ENCODE results near the gene ADGRD2.
"Not testable (repeated sequence)": the region's sequence is repeated elsewhere in the genome, so short reads cannot be mapped to it uniquely, and the experiment has no call there.

Gene ADGRD2

GRCh38 chr9:124423591-124423990, 26.7 kb upstream of the ADGRD2 start:
- ChIA-PET POLR2A (no interaction called here), CTCF (no interaction called here)
- TF ChIP-seq SUZ12 (IDR thresholded peaks at IDR 0.05): no peak
- no peak for TF ChIP-seq HDGF (IDR thresholded peaks at IDR 0.05; ENCODE audit: borderline replicate concordance)
- TF ChIP-seq ELF4 (IDR thresholded peaks at IDR 0.05): no peak
- TF ChIP-seq CTBP1 (IDR thresholded peaks at IDR 0.05; ENCODE audit: borderline replicate concordance): no peak
- no peak for TF ChIP-seq ZNF384 (IDR thresholded peaks at IDR 0.05)
- TF ChIP-seq SP1 (IDR thresholded peaks at IDR 0.05): no peak
- no peak for TF ChIP-seq ARNT (IDR thresholded peaks at IDR 0.05)
- TF ChIP-seq FOXM1 (IDR thresholded peaks at IDR 0.05; ENCODE audit: borderline replicate concordance): no peak
- TF ChIP-seq FOXA1 (IDR thresholded peaks at IDR 0.05): no peak
- TF ChIP-seq FOXK2 (IDR thresholded peaks at IDR 0.05): no peak
- no peak for TF ChIP-seq NFRKB (IDR thresholded peaks at IDR 0.05)
- no peak for TF ChIP-seq TARDBP (IDR thresholded peaks at IDR 0.05)
- TF ChIP-seq PKNOX1 (IDR thresholded peaks at IDR 0.05): no peak
- DNase-seq (ENCODE audit: extremely low spot score): no peak

- CTCF ChIA-PET, POLR2A ChIA-PET: not testable (repeated sequence)
These were observed 24.5 kb upstream of the ADGRD2 start for GRCh38 chr9:124425733-124426132.

GRCh38 chr9:124426361-124426760, 23.9 kb upstream of the ADGRD2 start:
- ChIA-PET POLR2A (no interaction called here), CTCF (no interaction called here)
- TF ChIP-seq HDGF (IDR thresholded peaks at IDR 0.05; ENCODE audit: borderline replicate concordance) (no peak), SUZ12 (IDR thresholded peaks at IDR 0.05) (no peak), BHLHE40 (IDR thresholded peaks at IDR 0.05; ENCODE audit: borderline replicate concordance) (no peak), SP1 (IDR thresholded peaks at IDR 0.05) (no peak), TARDBP (IDR thresholded peaks at IDR 0.05) (no peak), PKNOX1 (IDR thresholded peaks at IDR 0.05) (no peak), ELF4 (IDR thresholded peaks at IDR 0.05) (no peak), FOXA1 (IDR thresholded peaks at IDR 0.05) (no peak), FOXM1 (IDR thresholded peaks at IDR 0.05; ENCODE audit: borderline replicate concordance) (no peak), ARNT (IDR thresholded peaks at IDR 0.05) (no peak), NFRKB (IDR thresholded peaks at IDR 0.05) (no peak), ZNF384 (IDR thresholded peaks at IDR 0.05) (no peak), FOXK2 (IDR thresholded peaks at IDR 0.05) (no peak), CTBP1 (IDR thresholded peaks at IDR 0.05; ENCODE audit: borderline replicate concordance) (no peak), L3MBTL2 (conservative IDR thresholded peaks at IDR 0.05) (no peak), LEF1 (IDR thresholded peaks at IDR 0.05; ENCODE audit: borderline replicate concordance) (no peak)

More at GRCh38 chr9:124425733-124426132, 24.5 kb upstream of the ADGRD2 start:
- not testable (repeated sequence) for DNase-seq (ENCODE audit: extremely low spot score)

DNA sequence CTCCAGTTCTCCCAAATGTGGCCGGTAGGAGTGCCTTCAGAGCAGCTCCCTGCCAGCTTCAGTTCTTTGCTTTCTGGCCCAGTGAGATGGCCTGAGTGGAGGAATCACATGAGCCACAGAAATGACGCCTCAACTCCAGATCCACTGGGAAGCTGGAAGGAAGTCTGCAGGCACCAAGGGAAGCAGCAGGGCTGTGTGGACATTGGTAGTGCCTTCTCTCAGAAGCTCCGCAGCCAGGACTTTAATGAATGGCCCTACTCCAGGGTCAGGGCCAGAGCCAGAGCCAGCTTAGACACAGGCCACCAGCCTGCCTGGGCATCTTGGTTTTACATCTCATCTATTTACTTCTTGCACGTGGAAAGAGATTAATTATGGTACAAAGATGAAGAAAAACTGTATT, 23.0 kb upstream of the ADGRD2 start:
- CTCF ChIA-PET: no interaction called here
- no peak for TF ChIP-seq L3MBTL2 (conservative IDR thresholded peaks at IDR 0.05)
- no peak for TF ChIP-seq FOXM1 (IDR thresholded peaks at IDR 0.05; ENCODE audit: borderline replicate concordance)
- no peak for TF ChIP-seq FOXA1 (IDR thresholded peaks at IDR 0.05)
- TF ChIP-seq CTBP1 (IDR thresholded peaks at IDR 0.05; ENCODE audit: borderline replicate concordance): no peak
- no peak for TF ChIP-seq ARNT (IDR thresholded peaks at IDR 0.05)
- TF ChIP-seq FOXK2 (IDR thresholded peaks at IDR 0.05): no peak
- no peak for TF ChIP-seq SP1 (IDR thresholded peaks at IDR 0.05)
- no peak for TF ChIP-seq TARDBP (IDR thresholded peaks at IDR 0.05)
- no peak for TF ChIP-seq SUZ12 (IDR thresholded peaks at IDR 0.05)
- no peak for TF ChIP-seq PKNOX1 (IDR thresholded peaks at IDR 0.05)
- no peak for TF ChIP-seq ZNF384 (IDR thresholded peaks at IDR 0.05)
- TF ChIP-seq HDGF (IDR thresholded peaks at IDR 0.05; ENCODE audit: borderline replicate concordance): no peak
- no peak for TF ChIP-seq LEF1 (IDR thresholded peaks at IDR 0.05; ENCODE audit: borderline replicate concordance)
- no peak for TF ChIP-seq BHLHE40 (IDR thresholded peaks at IDR 0.05; ENCODE audit: borderline replicate concordance)
- TF ChIP-seq NFRKB (IDR thresholded peaks at IDR 0.05): no peak
- no peak for TF ChIP-seq ELF4 (IDR thresholded peaks at IDR 0.05)
- POLR2A ChIA-PET: no interaction called here
- no peak for DNase-seq (ENCODE audit: extremely low spot score)

More at GRCh38 chr9:124426361-124426760, 23.9 kb upstream of the ADGRD2 start:
- DNase-seq (ENCODE audit: extremely low spot score): no peak

DNA sequence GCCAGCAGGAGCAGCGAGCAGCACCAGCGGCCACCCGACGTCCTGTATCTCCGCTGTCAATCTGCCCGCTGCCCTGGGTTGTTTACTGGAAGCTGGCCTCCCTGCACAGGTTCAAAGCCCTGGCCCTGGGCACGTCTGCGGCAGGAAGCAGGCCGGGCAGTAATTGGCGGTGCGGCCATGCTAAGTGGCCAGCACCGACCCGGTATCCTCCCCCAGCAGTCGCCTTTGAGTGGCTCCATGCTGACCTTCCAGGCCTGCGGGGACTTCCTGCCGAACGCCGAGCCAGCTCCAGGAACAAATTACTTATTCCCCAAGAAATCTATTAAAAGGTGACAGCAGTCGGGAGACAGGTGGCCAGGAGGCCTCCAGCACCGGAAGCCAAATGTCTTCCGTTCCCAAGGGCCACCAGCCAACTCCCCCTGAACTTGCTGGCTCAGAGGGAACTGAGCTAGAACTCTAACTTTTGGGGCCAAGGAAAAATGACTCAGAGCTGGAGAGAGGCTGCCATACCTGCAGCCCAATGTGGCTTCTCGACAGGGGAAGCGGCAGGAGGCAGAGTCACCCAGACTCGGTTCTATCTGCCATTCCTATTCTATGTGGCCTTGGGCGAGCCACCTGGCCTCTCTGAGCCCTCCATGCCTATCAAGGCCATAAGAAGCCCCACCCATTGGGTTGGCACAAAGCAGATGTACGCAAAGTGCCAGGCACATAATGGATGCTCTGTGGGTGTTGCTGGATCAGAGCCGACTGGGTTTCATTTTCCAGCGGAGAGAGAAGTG, 21.3 kb upstream of the ADGRD2 start:
- ChIA-PET POLR2A (no interaction called here), CTCF (interaction anchor here (0.6 to 0.9 kb wide), 2 partner anchors 9 to 14 kb away, joined by 3 to 4 read pairs; no protein-coding TSS in a partner anchor)
- TF ChIP-seq PKNOX1 (IDR thresholded peaks at IDR 0.05) (no peak), LEF1 (IDR thresholded peaks at IDR 0.05; ENCODE audit: borderline replicate concordance) (no peak), SUZ12 (IDR thresholded peaks at IDR 0.05) (no peak), FOXA1 (IDR thresholded peaks at IDR 0.05) (no peak), HDGF (IDR thresholded peaks at IDR 0.05; ENCODE audit: borderline replicate concordance) (no peak), ZNF384 (IDR thresholded peaks at IDR 0.05) (no peak), L3MBTL2 (conservative IDR thresholded peaks at IDR 0.05) (no peak), NFRKB (IDR thresholded peaks at IDR 0.05) (no peak), ARNT (IDR thresholded peaks at IDR 0.05) (no peak), TARDBP (IDR thresholded peaks at IDR 0.05) (no peak), FOXK2 (IDR thresholded peaks at IDR 0.05) (no peak), SP1 (IDR thresholded peaks at IDR 0.05) (no peak), ELF4 (IDR thresholded peaks at IDR 0.05) (no peak), FOXM1 (IDR thresholded peaks at IDR 0.05; ENCODE audit: borderline replicate concordance) (no peak), BHLHE40 (IDR thresholded peaks at IDR 0.05; ENCODE audit: borderline replicate concordance) (no peak), CTBP1 (IDR thresholded peaks at IDR 0.05; ENCODE audit: borderline replicate concordance) (no peak)
- DNase-seq (ENCODE audit: extremely low spot score): no peak
